T-helper 9 cell (primary cell): ENCODE results near the gene AVL9.

Experiments
- DNase-seq: peaks from one replicate; pipeline ENCODE4 v3.0.0-alpha.2; 2020

AVL9 gene

DNA sequence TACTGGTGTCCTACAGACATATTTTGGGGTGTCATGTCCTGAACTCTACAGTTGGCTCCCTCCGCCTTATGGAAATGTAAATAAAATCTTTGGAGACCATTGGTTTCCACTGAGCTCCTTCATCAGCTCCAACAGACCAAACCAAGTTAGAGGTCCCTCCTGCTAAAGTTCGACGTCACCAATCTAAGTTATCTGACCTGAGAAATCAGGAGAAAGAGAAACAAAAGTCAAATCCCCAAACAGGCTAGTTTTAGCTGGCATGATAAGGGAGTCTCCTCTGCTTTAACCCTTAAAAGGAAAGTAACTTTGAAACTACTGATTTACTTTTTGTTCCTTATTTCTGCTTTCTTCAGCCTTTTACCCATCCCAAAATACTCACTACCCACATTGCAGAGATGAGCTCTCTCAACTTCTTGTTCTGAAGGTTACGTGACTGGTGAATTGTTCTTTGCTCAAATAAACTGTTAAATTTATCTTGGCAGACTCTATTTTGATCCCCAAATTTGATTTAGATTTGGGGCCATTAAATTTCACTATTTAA, 39.9 kb downstream of the AVL9 start:
- DNase-seq, result no peak

DNA sequence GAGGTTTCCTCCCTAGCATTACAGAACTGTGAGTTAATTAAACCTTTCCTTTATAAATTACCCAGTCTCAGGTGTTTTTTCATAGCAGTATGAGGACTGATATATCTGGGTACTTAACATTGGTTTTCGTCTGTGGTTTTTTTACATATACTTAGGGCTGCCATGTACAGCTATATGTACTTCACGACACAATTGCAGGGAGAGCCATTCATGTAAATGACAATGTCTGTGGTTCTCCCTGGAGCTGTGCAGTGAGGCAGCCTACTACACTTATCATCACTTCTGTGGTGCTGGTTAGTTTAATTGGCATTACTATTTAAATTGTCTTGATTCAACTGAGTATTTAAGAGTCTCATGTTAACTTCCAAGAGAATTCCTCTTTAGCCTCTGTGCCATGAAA, 40.7 kb downstream of the AVL9 start:
- DNase-seq, result no peak

DNA sequence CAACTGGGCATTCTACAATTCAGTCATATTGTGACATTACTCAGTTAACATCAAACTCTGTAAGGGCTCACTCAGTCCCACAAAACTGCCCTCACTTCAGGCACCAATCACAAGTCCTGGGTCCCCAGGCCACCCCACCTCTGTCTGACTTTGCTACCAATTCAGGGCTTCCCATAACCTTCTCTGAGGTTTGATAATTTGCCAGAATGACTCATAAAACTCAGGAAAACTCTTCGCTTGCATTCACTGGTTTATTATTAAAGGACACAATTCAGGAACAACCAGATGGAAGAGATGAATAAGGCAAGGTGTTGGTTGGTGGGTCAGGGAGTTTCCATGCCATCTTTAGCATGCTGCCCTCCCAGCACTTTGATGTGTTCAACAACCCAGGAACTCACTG, 41.3 kb downstream of the AVL9 start:
- DNase-seq, result no peak

DNA sequence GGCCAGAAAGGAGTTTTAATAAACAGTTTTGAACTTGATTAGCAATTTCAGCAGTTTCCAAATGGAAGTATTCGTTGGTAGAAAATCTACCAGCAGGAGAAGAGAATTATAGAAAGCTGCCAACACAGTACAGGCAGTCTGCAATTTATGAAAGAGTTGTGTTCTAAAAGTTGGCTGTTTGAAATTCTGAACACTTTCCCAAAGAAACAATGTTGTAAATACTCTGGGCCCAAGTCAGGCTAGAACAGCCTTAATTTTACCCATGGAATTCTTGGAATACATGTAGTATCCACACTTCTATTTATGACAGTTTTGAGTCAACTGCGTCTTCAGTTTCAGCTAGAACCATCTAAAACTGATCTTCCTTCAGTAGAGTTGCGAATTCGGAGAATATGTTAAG, 42.5 kb downstream of the AVL9 start:
- no peak for DNase-seq

DNA sequence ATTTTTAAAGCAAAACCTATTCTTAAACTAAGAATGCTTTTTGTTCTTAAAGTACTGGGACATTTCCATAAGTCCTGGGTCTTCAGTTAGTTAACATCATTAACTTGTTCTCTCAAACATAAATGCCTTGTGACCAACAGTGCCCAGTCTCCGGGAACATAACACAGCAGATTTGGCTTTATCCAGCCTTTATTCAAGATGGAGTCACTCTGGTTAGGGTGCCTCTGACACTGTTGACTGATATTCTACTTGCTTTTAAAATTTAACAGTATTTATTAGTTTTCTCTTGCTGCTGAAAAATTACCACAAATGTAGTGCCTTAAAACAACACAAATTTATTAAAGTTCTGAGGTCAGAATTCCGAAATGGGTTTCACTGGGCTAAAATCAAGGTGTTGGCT, 44.1 kb downstream of the AVL9 start:
- DNase-seq, result no peak

DNA sequence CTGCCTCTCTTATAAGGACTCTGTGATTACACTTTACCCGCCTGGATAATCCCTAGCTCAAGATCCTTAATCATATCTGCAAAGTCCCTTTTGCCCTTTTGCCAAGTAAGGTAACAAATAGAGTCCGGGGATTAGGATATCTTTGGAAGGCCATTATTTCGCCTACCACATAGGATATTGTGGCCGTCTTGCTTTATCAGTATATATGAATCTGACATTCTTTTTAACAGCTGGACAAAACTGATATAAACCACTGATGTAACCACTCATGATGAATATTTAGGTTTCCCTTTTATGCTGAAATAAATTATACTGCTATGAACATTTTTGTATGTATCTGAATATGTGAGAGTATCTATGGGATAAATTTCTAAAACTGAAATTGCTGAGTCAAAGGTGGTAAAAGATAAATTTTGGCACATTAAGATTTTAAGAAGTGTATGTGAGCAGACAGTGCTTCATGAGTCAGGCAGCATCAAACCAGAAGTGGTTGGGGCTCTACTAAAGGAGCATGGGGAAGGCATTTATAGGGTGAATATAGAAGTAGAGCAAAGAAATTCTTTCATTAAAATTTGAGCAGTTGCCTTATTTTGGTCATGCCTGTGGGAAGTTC, 44.7 kb downstream of the AVL9 start:
- no peak for DNase-seq

DNA sequence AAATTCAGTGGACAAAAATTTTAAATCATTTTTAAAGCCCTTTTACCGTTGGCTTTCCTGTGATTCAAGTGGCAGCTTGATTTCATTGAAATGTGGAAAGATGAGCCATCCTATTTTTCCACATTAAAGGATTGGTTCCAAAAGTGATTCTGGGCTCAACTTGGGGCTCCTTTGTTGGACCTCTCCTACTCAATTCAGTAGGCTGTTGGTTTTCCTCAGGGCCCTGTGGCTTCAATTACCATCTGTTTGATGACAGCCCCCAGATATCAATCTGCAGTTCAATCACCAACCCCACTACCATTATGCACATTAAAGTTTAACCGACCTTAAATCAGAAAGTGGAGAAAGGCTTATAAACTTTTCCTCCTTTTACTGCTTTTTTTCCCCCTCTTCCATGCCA, 47.3 kb downstream of the AVL9 start:
- DNase-seq, result no peak

DNA sequence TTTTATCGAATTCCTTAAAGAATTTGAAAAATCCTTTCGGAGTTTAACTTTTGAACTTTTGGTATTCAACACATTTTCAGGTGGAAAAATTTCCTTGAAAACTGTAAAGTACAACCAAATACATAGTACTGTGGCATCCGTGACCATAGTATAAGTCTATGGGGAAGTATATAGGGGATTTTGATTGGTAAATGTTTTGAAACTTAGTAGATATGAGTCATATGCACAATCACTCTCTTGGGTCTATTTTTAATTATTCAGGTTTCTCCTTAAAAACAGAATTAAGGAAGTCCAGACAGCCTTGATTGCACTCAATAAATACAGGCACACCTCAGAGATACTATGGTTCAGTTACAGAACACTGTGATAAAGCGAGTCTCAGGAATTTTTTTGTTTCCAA, 64.2 kb downstream of the AVL9 start:
- DNase-seq, result no peak

DNA sequence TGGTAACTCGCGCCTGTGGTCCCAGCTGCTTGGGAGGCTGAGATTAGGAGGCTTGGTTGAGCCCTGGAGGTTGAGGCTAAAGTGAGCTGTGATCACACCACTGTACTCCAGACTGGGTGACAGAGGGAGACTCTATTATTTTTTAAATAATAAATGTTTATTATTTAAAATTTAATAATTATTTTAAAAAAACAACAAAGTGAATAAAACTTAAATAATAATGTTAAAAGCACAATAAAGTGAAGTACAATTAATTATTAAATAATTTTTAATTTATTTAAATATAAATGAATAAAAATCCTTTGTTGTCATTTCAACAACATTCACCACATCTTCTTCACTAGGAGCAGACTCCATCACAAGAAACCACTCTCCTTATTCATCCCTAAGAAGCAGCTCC, 64.8 kb downstream of the AVL9 start:
- no peak for DNase-seq

DNA sequence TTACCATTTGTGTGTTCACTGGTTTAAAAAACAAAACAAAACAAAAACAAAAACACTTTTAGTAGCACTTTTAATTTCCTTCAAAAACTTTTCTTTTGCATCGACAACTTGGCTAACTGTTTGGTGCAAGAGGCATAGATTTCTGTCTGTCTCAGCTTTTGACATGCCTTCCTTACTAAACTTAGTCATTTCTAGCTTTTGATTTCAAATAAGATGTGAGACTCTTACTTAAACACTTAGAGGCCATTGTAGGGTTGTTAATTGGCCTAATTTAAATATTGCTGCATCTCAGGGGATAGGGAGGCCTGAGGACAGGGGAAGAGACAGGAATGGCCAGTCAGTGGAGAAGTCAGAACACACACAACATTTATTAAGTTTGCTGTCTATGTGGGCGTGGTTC, 66.3 kb downstream of the AVL9 start:
- no peak for DNase-seq

DNA sequence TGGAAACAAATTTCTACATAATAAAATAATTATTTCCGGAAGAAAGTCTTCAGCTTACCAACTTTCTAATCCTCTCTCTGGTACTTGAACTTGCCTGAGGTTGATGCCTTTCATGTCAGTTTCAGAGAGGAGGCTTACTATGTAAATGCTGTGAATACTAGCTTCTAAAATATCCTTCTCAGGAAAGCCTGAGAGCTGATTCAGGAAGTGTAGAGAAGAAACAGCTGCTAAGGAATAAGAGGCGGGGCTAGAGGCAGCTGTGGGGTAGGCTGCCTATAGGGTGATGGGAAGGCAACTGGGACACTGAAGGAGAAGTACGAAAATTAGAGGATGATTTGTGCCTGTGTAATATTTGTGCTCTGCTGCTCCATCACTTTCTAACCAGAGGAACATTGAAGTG, 69.3 kb downstream of the AVL9 start:
- no peak for DNase-seq

DNA sequence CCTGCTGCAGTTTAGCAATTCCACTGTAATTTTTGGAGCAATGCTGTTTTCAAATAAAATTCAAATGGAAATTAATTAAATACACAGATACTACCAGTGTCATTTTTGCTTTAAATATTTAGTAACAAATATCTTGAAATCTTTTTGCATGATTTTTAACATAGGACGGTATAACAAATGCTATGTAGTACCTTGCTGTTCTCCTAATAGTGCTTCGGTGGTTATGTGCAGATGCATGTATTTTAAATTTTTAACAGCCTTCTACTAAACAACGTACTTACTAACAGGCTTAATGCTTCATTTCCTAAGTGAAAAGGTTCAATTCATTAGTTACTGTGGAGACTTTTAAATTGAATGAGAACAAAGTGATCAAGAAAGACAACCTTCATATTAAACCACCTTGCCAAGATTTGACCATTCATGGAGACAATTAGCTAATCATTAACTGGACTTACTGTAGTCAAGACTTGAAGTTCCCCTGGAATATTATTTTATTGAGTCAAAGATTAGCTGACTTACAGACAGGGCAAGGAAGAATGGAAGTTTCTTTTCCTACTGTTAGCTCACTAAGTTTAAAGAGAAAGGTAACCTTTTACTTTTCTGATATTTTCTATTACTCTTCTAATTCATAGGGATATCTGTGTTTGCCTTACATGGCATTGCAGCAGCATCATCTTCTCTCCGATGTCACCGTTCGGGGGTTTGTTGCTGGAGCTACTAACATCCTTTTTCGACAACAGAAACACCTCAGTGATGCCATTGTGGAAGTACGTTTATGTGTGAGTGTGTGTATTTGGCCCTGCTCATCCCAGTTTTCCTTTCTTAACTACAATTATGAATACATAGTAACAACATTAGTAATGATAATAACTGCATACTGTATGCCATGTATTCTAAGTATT, 74.3 kb downstream of the AVL9 start:
- no peak for DNase-seq

DNA sequence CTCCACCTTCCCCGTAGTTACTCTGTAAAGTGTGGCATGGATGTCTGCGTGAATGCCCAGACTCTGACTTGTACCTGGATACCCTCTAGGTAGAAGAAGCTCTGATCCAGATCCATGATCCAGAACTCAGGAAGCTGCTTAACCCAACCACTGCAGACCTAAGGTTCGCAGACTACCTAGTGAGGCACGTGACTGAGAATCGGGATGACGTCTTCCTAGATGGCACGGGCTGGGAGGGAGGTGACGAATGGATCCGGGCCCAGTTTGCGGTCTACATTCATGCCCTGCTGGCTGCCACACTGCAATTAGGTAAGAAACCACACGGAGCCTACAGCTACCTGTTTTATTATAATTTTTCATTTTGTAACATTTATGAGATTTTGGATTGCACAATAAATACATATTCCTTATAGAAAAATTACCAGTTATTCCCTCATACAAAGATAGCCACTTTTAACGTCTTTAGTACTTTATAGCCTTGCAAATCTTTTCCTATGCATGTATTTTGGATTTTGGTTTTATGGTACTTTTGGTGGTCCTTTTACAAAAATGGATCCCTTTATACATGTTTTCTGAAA, 77.9 kb downstream of the AVL9 start:
- no peak for DNase-seq

DNA sequence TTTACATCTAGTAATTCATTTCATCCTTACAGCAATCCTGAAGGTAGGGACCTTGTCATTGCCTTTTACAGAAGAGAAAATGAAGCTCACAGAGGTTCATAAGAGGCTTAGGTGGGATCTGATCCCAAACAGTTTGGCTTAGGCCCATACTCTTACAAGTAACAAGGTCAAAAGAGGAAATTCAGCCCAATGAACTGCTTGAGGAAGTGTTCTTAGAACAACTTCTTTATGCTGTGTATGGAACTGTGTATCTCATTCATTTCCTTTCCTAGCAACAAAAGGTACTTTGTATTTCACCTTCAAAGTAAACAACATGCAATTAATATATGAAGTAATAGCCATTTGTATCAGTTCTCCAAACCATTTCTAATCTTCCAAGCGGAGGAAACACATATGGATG, 79.3 kb downstream of the AVL9 start:
- no peak for DNase-seq

DNA sequence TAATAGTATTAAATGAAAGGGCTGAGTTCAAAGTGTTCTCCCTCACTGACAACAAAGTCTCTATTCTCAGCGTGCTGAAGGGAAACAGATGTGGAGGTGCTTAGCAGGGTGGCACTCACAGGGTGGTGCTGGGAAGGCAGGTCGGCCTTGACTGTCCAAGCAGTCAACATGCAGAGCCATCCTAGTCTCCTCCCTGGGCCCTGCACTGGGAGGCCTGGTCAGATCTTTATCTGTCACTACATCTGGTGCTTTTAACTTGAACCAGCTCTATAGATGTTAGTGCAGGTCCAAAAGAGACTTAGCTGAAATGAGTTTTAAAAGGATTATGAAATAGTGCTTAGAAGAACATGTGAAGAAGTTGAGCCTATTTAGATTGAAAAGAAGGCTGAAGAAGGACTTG, 82.1 kb downstream of the AVL9 start:
- DNase-seq, result no peak

DNA sequence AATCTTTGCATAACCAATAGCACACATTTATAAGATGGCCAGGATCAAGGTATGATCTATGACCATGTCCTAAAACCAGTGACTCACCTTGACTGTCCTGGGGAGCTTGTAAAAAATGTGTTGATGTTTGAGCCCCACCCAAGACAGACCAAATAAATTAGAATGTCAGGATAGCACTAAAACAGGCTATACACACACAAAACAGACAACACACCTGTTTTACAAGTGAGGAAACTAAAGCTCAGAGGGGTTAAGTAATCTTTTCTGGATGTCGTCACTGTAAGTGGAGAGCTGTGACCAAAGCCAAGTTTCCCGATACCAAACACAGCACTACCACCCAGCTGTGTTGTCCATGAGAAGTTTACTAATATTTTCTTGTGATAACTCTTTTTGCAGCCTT, 84.5 kb downstream of the AVL9 start:
- no peak for DNase-seq

DNA sequence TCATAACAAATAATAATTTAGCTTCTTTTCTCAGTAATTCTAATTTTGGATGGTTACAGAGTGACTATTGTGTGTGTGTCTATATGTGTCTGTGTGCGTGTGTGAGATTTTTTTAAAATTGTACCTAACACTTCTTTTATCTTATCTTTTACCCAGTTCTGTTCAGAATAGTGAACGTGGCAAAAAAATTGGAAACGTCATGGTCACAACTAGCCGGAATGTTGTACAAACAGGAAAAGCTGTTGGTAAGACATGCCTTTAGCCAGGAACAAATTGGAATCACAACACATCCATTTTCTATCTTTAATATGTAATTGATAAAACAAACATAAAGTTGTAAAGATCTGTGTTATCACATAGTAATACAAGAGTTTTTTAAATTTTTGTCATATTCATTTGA, 85.4 kb downstream of the AVL9 start:
- DNase-seq, result no peak

DNA sequence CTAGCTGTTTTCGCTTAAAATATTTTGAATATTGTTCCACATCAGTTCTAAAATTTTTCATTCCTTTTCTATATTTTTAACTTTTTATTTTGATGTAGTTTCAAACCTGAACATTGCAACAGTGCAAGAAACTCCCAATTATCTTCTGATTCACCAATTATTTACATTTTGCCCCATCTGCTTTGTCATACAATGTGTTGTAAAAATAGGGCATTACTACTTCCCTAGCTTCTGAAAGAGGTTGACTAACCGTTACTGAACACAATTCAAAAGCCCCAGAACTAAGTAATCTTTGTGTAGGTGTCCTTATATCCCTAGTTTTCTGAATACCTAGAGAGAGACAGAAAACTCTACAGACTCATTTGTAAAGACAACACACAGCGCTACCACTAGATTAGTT, 86.7 kb downstream of the AVL9 start:
- no peak for DNase-seq

DNA sequence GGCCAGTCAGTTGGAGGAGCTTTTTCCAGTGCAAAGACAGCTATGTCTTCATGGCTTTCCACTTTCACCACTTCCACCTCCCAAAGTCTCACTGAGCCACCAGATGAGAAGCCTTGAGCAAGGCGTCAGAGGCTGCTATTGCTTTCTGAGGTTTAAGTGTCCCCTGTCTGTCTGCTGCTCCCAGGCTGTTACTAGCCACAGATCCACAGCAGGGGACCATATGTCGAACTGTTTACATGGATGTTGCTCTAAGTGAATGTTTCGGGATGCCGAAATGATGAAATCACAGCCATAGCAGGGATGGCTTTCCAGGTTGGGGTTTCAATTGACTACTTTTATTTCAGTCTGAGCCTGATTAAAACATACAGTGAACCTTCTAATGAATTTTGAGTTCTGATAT, 88.5 kb downstream of the AVL9 start:
- DNase-seq, result no peak

DNA sequence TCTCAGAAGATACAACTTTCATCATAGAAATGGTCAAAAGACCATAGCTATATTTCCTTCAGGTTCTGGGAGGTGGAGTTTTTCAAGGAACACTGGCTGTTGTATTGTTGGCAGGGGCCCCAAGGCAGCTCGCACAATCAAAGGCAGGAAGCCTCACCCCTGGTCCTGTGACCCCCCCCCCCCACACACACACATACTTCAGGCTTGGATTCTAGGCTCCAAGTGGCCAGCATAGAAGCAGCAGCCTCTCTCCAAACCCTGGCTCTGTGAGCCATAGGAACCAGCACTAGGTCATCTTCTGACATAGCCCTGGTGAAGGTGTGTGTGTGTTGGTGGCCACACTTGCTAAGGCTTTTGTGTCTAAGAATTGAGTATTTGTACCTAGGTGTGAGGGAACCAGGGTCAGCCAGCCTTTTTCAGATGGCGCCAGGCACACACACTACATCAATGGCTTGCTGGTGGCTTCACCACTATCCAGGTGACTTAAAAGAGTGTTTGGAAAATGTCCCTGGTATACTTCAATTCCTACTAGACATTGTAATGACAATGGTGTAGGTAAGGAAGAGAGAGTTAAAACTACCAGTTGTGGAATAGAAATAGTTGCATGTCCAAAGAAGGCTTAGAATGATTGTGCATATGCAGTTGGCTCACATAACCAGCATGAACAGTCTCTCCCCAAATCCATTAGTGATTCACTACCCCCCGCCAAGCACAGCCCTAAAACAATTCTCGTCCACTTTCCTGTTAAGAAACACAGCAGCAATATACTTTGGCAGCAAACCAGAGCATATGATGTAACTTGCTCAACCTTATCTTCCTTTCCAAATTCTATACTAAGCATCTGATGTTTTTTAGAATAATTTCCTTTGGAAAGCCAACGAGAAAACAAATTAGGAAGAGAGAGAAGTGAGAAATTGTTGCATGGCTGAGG, 91.3 kb downstream of the AVL9 start:
- DNase-seq, result no peak

DNA sequence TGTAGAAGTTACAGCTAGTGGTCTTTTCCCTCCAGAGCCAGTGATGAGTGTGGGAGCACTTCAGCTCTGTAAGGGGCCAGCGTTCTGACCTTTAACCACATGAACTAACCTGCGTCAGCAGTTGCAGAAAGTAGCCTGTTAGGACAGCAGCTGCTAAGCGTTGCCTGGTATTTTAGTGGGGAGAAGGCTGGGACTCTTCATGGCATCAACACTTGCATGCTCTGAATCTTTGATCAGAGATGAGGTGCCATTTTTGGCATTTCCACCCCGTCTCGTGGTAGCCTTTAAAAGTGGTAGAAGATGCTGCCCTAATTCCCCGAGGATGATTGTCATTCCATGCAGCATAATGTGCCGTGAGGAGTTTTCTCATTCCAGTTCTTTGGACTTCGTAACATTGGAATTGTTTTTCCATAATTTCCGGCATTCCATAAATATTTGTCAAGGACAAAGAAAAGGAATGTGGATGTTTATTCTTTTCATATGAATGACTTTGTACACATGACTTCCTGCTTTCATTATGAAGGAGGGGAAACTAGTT, 92.2 kb downstream of the AVL9 start:
- no peak for DNase-seq

DNA sequence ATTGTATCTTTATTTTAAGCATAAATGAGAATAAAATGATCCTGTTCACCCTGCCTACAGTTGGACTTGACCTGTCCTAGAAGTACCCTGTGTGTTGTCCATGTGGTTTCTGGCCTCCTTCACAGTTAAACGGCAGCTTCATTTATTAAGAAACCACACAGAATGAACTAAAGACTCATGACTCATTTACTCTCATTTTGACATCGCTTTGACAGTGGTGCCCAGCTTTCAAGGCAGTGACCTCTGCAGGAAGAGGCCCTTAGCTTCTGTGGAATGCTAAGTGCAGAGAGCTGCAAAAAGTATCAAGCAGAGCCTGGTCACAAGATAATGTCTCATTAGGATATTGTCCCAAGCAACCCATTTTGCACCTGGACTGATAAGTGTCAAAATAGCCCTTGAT, 93.4 kb downstream of the AVL9 start:
- no peak for DNase-seq

DNA sequence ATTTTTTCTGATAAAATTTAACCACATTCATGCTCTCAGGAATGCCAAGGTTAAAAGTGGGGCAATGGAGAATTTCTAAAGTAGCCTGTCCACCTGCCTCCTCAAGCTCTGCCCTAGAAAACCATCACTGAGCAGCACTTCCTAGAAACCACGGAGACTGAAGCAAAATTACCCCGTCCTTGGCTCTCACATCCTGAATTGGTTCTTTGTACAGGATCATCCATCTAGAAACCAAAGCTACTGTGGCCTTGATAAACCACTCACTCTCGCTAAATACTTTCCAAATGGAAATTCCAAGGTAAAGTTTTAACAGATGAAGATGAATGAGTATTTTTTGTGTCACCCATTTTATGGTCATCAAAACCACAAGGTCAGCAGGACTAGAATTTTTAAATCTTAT, 96.6 kb downstream of the AVL9 start:
- no peak for DNase-seq
